SK-N-MC (cell line): ENCODE measurements around the gene NFS1.

Experiments used
- EZH2 ChIP-seq: fragments of 200-600 bp; sonication (generic); IDR thresholded peaks from one replicate; pipeline ENCODE4 v1.6.1; 2017; ENCODE audit warnings: antibody characterized with exemption
- POLR2AphosphoS5 ChIP-seq: IDR thresholded peaks from 2 replicates; pipeline ENCODE4 v1.6.1; 2012; ENCODE audit warnings: mild to moderate bottlenecking, low read depth, low read length, borderline replicate concordance

GRCh38 chr20:35620818-35621559, 78.2 kb downstream of the NFS1 start:
- TF ChIP-seq POLR2AphosphoS5 (no peak), EZH2 (no peak)
